Measurements from ENCODE around the gene ZFYVE19.
A peak's percentile ranks its signal among the peaks of the same experiment; 100 is the strongest.

Gene ZFYVE19

DNA sequence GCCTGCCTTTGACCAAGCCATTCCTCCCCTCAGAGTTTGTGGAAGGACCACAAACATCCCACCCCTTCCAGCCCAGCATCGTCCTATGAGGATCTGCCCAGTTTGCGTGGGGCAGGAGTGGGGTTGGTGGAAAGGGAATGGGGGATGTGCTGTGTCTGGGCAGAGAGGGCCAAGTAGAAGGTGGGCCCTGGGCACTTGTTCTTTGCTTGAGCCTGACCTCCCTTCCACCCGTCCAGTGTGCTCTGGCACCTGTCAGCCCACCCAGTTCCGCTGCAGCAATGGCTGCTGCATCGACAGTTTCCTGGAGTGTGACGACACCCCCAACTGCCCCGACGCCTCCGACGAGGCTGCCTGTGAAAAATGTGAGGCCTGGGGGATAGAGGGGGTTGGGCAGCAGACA, 47.3 kb downstream of the ZFYVE19 start:
- Histone ChIP-seq H2AFZ (ENCODE audit: low read length) (no peak overlapping the region), H3K27ac (replicated peaks; ENCODE audit: low read length) (no peak overlapping the region), H3K23ac (ENCODE audit: low read depth, low read length, poor library complexity) (no peak overlapping the region), H2BK120ac (ENCODE audit: low read depth, low read length) (no peak overlapping the region), H2BK15ac (ENCODE audit: low read length) (no peak overlapping the region), H3K4me2 (ENCODE audit: insufficient read depth, low read length, poor library complexity, severe bottlenecking) (no peak overlapping the region), H3K18ac (ENCODE audit: low read length) (no peak overlapping the region), H3K14ac (ENCODE audit: low read length) (no peak overlapping the region), H3K4me1 (ENCODE audit: control insufficient read depth in 2 of 2, insufficient read depth in 1 of 2, low read depth in 1 of 2, low read length in 2 of 2) (peaks cover 0 to 2% of the 10 kb centered on the region in 2 donors), H3K9me3 (replicated peaks in 1 of 2; ENCODE audit: control insufficient read depth in 2 of 2, insufficient read depth in 1 of 2, low read depth in 1 of 2, low read length in 2 of 2) (no peaks in the 10 kb centered on the region), H3K27me3 (ENCODE audit: control insufficient read depth in 3 of 3, insufficient read depth in 3 of 3, low read depth in 1 of 3, low read length in 3 of 3) (peaks cover 0 to 39% (median 0%) of the 10 kb centered on the region in 3 experiments), H2BK12ac (ENCODE audit: low read length) (no peak overlapping the region), H2AK5ac (ENCODE audit: low read depth, low read length) (no peak overlapping the region), H3K4me3 (ENCODE audit: low read length in 2 of 2) (no peak overlapping the region), H4K91ac (ENCODE audit: low read depth, low read length, poor library complexity) (no peak overlapping the region), H3K79me1 (ENCODE audit: low read depth, low read length) (no peaks in the 10 kb centered on the region), H4K8ac (ENCODE audit: low read depth, low read length) (no peak overlapping the region), H3K36me3 (replicated peaks in 1 of 2; ENCODE audit: control insufficient read depth in 2 of 2, insufficient read depth in 2 of 2, low read length in 2 of 2) (no peaks in the 10 kb centered on the region), H3K4ac (ENCODE audit: low read length) (no peak overlapping the region), H2BK5ac (ENCODE audit: low read length) (no peak overlapping the region), H3K9ac (ENCODE audit: low read depth, low read length, poor library complexity) (no peak overlapping the region)
- WGBS, 2 donors (ENCODE audit: extremely low coverage in 2 of 2, insufficient read length in 2 of 2, insufficient replicate concordance in 1 of 2) = no CpG with 5 or more reads among the region's 10 CpGs
- no peak for DNase-seq (ENCODE audit: low spot score)

DNA sequence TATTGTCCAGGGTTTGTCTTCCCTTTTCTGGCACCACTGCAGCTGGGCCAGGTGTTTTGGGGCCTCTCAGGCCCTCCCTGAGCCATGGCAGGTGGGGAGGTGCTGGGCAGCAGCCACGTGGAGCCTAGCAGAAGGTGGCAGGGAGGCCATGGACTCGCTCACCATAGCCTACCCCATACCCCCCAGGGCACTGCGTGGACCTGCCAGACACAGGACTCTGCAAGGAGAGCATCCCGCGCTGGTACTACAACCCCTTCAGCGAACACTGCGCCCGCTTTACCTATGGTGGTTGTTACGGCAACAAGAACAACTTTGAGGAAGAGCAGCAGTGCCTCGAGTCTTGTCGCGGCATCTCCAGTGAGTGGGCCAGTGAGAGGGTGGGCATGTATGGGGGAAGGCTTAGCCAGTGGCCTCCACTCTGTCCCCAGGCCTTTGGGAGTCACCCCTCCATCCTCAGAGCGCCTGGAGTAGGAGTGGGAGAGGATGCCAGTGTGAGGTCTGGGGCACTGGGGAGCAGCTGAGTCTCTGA, 48.9 kb downstream of the ZFYVE19 start:
- no peak overlapping the region for H2BK12ac ChIP-seq (ENCODE audit: low read length)
- H2BK15ac ChIP-seq (ENCODE audit: low read length) = peak overlapping the region; percentile 23
- H3K23ac ChIP-seq (ENCODE audit: low read depth, low read length, poor library complexity) = peak overlapping the region; percentile 14
- no peak overlapping the region for H3K27ac ChIP-seq (replicated peaks; ENCODE audit: low read length)
- H3K4me3 ChIP-seq (ENCODE audit: low read length in 2 of 2) = no peak overlapping the region
- no CpG with 5 or more reads among the region's 13 CpGs for WGBS, 2 donors (ENCODE audit: extremely low coverage in 2 of 2, insufficient read length in 2 of 2, insufficient replicate concordance in 1 of 2)
- H2BK120ac ChIP-seq (ENCODE audit: low read depth, low read length) = no peak overlapping the region
- no peak overlapping the region for H3K4me2 ChIP-seq (ENCODE audit: insufficient read depth, low read length, poor library complexity, severe bottlenecking)
- H3K27me3 ChIP-seq (ENCODE audit: control insufficient read depth in 3 of 3, insufficient read depth in 3 of 3, low read depth in 1 of 3, low read length in 3 of 3) = peaks cover 0 to 35% (median 0%) of the 10 kb centered on the region in 3 experiments
- no peak overlapping the region for H2AFZ ChIP-seq (ENCODE audit: low read length)
- H4K8ac ChIP-seq (ENCODE audit: low read depth, low read length) = no peak overlapping the region
- no peak overlapping the region for H3K14ac ChIP-seq (ENCODE audit: low read length)
- DNase-seq (ENCODE audit: low spot score) = no peak
- no peak overlapping the region for H4K91ac ChIP-seq (ENCODE audit: low read depth, low read length, poor library complexity)
- H3K36me3 ChIP-seq (replicated peaks in 1 of 2; ENCODE audit: control insufficient read depth in 2 of 2, insufficient read depth in 2 of 2, low read length in 2 of 2) = no peaks in the 10 kb centered on the region
- peaks cover 1 to 2% of the 10 kb centered on the region in 2 donors for H3K4me1 ChIP-seq (ENCODE audit: control insufficient read depth in 2 of 2, insufficient read depth in 1 of 2, low read depth in 1 of 2, low read length in 2 of 2)
- H2AK5ac ChIP-seq (ENCODE audit: low read depth, low read length) = no peak overlapping the region
- H3K18ac ChIP-seq (ENCODE audit: low read length) = no peak overlapping the region
- no peaks in the 10 kb centered on the region for H3K79me1 ChIP-seq (ENCODE audit: low read depth, low read length)
- H3K4ac ChIP-seq (ENCODE audit: low read length) = no peak overlapping the region
- H2BK5ac ChIP-seq (ENCODE audit: low read length) = peak overlapping the region; percentile 17
- peak overlapping the region; percentile 73 for H3K9ac ChIP-seq (ENCODE audit: low read depth, low read length, poor library complexity)
- H3K9me3 ChIP-seq (replicated peaks in 1 of 2; ENCODE audit: control insufficient read depth in 2 of 2, insufficient read depth in 1 of 2, low read depth in 1 of 2, low read length in 2 of 2) = no peaks in the 10 kb centered on the region

DNA sequence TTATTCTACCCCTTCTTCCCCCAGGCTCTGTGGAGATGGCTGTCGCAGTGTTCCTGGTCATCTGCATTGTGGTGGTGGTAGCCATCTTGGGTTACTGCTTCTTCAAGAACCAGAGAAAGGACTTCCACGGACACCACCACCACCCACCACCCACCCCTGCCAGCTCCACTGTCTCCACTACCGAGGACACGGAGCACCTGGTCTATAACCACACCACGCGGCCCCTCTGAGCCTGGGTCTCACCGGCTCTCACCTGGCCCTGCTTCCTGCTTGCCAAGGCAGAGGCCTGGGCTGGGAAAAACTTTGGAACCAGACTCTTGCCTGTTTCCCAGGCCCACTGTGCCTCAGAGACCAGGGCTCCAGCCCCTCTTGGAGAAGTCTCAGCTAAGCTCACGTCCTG, 49.9 kb downstream of the ZFYVE19 start:
- Histone ChIP-seq H3K4me1 (ENCODE audit: control insufficient read depth in 2 of 2, insufficient read depth in 1 of 2, low read depth in 1 of 2, low read length in 2 of 2) (peaks cover 1 to 2% of the 10 kb centered on the region in 2 donors), H3K14ac (ENCODE audit: low read length) (no peak overlapping the region), H3K9me3 (replicated peaks in 1 of 2; ENCODE audit: control insufficient read depth in 2 of 2, insufficient read depth in 1 of 2, low read depth in 1 of 2, low read length in 2 of 2) (no peaks in the 10 kb centered on the region), H3K79me1 (ENCODE audit: low read depth, low read length) (no peaks in the 10 kb centered on the region), H3K9ac (ENCODE audit: low read depth, low read length, poor library complexity) (no peak overlapping the region), H3K27ac (replicated peaks; ENCODE audit: low read length) (no peak overlapping the region), H4K8ac (ENCODE audit: low read depth, low read length) (no peak overlapping the region), H3K4ac (ENCODE audit: low read length) (no peak overlapping the region), H2BK120ac (ENCODE audit: low read depth, low read length) (no peak overlapping the region), H2BK15ac (ENCODE audit: low read length) (no peak overlapping the region), H3K18ac (ENCODE audit: low read length) (no peak overlapping the region), H3K4me3 (ENCODE audit: low read length in 2 of 2) (no peak overlapping the region), H3K27me3 (ENCODE audit: control insufficient read depth in 3 of 3, insufficient read depth in 3 of 3, low read depth in 1 of 3, low read length in 3 of 3) (peaks cover 0 to 37% (median 0%) of the 10 kb centered on the region in 3 experiments), H3K4me2 (ENCODE audit: insufficient read depth, low read length, poor library complexity, severe bottlenecking) (no peak overlapping the region), H2BK12ac (ENCODE audit: low read length) (no peak overlapping the region), H2AK5ac (ENCODE audit: low read depth, low read length) (peak overlapping the region; percentile 54), H2AFZ (ENCODE audit: low read length) (peak overlapping the region; percentile 88), H3K23ac (ENCODE audit: low read depth, low read length, poor library complexity) (no peak overlapping the region), H3K36me3 (replicated peaks in 1 of 2; ENCODE audit: control insufficient read depth in 2 of 2, insufficient read depth in 2 of 2, low read length in 2 of 2) (no peaks in the 10 kb centered on the region), H2BK5ac (ENCODE audit: low read length) (no peak overlapping the region), H4K91ac (ENCODE audit: low read depth, low read length, poor library complexity) (no peak overlapping the region)
- no peak for DNase-seq (ENCODE audit: low spot score)
- WGBS, 2 donors (ENCODE audit: extremely low coverage in 2 of 2, insufficient read length in 2 of 2, insufficient replicate concordance in 1 of 2) = no CpG with 5 or more reads among the region's 8 CpGs

DNA sequence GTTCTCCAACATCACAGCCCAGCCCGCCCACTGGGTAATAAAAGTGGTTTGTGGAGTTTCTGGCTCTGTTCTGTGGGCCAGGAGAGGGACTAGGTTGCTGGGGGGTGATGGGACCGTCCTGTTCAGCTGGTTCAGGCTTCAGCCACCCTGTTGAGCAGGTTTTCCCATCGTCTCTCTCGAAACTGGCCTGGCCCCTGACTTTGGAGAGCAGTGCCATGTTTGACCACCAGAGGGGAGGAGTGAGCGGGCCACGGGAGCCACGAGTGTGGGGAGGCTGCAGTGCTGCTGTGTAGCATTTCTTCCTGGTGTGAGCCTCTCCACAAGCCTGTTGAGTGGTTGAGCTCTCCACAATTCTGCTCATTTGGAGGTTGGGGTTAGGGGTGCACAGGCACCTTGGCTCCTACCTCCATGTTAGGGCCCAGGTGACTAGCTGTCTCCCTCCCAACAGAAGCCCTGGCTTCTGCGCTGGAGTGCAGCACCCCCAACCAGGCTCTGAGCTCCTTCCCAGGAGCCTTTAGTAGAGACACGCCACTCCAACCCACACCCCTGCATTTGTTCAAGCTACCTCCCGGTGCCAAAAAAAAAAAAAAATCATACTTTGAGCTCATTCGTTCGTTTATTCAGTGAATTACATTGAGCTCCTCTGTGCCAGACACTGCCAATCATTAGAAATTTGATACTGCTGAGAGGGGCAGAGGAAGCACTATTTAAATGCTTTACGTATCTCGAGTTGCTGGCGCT, 50.9 kb downstream of the ZFYVE19 start:
- H3K14ac ChIP-seq (ENCODE audit: low read length) = no peak overlapping the region
- H2BK5ac ChIP-seq (ENCODE audit: low read length) = no peak overlapping the region
- H3K4ac ChIP-seq (ENCODE audit: low read length) = no peak overlapping the region
- H3K27ac ChIP-seq (replicated peaks; ENCODE audit: low read length) = no peak overlapping the region
- peak overlapping the region; percentile 5 for H4K8ac ChIP-seq (ENCODE audit: low read depth, low read length)
- no CpG with 5 or more reads among the region's 15 CpGs for WGBS, 2 donors (ENCODE audit: extremely low coverage in 2 of 2, insufficient read length in 2 of 2, insufficient replicate concordance in 1 of 2)
- peaks cover 0 to 32% (median 0%) of the 10 kb centered on the region in 3 experiments for H3K27me3 ChIP-seq (ENCODE audit: control insufficient read depth in 3 of 3, insufficient read depth in 3 of 3, low read depth in 1 of 3, low read length in 3 of 3)
- peak overlapping the region; percentile 88 for H2AFZ ChIP-seq (ENCODE audit: low read length)
- peak; percentile 75 for DNase-seq (ENCODE audit: low spot score)
- H3K4me2 ChIP-seq (ENCODE audit: insufficient read depth, low read length, poor library complexity, severe bottlenecking) = no peak overlapping the region
- H3K9me3 ChIP-seq (replicated peaks in 1 of 2; ENCODE audit: control insufficient read depth in 2 of 2, insufficient read depth in 1 of 2, low read depth in 1 of 2, low read length in 2 of 2) = no peaks in the 10 kb centered on the region
- H2BK12ac ChIP-seq (ENCODE audit: low read length) = no peak overlapping the region
- no peak overlapping the region for H2BK120ac ChIP-seq (ENCODE audit: low read depth, low read length)
- no peak overlapping the region for H2AK5ac ChIP-seq (ENCODE audit: low read depth, low read length)
- H3K23ac ChIP-seq (ENCODE audit: low read depth, low read length, poor library complexity) = no peak overlapping the region
- H3K9ac ChIP-seq (ENCODE audit: low read depth, low read length, poor library complexity) = no peak overlapping the region
- no peaks in the 10 kb centered on the region for H3K36me3 ChIP-seq (replicated peaks in 1 of 2; ENCODE audit: control insufficient read depth in 2 of 2, insufficient read depth in 2 of 2, low read length in 2 of 2)
- H3K4me3 ChIP-seq (ENCODE audit: low read length in 2 of 2) = no peak overlapping the region
- no peak overlapping the region for H2BK15ac ChIP-seq (ENCODE audit: low read length)
- H3K79me1 ChIP-seq (ENCODE audit: low read depth, low read length) = no peaks in the 10 kb centered on the region
- peaks cover 1 to 2% of the 10 kb centered on the region in 2 donors for H3K4me1 ChIP-seq (ENCODE audit: control insufficient read depth in 2 of 2, insufficient read depth in 1 of 2, low read depth in 1 of 2, low read length in 2 of 2)
- H3K18ac ChIP-seq (ENCODE audit: low read length) = peak overlapping the region; percentile 11
- no peak overlapping the region for H4K91ac ChIP-seq (ENCODE audit: low read depth, low read length, poor library complexity)
